ENCODE data around the gene CDC14A.

The CDC14A gene

DNA sequence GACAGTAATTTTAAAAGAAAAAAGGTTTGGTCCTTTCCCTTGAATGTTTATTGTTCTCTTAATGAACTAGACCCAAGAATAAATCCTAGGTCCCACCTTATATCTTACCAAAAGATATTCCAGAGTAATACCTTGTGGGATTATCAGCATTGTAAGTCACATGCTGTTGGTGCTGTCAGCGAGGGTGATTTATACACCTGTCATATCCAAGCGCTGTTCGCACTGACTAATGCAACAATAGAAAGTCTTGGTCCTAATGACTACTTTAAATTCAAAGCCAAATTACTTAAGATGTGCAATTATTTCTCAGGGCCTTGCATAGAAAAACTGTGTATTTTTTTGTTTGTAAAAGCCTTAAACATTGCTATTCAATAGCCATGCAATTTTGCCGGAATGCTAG lies 192.5 kb downstream of the CDC14A start:
- DNase-seq = no peak

DNA sequence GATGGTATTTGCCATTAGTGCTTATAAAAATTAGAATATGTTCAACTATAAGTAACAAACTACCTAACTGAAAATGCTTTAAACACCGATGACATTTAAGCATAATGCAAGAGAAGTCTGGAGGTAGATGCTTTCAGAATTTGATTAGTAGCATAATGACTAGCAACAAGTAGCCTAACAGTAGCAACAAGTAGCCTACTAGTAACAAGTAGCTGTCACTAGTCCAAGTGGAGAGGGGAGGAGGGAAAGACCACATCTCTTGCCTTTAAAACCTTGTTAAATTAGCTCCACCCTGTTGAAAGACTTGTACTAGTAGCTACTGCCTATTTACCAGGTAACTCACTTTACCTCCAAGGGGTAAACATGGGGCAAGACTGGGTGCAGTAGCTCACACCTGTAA lies 193.5 kb downstream of the CDC14A start:
- no peak for DNase-seq

DNA sequence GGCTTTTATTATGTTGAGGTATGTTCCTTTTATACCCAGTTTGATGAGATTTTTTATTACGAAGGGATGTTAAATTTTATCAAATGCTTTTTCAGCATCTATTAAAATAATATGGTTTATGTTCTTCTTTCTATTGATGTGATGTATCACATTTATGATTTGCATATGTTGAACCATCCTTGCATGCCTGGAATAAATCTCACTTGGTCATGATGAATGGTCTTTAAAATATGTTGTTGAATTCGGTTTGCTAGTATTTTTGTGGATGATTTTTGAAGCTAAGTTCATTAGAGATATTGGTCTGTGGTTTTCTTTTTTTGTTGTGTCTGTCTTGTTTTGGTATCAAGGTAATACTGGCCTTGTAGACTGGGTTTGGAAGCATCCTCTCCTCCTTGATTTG lies 199.7 kb downstream of the CDC14A start:
- no peak for DNase-seq

GRCh38 chr1:100552922-100553321 lies 200.6 kb downstream of the CDC14A start:
- DNase-seq = no peak

- no peak for DNase-seq
Observed at GRCh38 chr1:100556181-100556580, 203.9 kb downstream of the CDC14A start.

DNA sequence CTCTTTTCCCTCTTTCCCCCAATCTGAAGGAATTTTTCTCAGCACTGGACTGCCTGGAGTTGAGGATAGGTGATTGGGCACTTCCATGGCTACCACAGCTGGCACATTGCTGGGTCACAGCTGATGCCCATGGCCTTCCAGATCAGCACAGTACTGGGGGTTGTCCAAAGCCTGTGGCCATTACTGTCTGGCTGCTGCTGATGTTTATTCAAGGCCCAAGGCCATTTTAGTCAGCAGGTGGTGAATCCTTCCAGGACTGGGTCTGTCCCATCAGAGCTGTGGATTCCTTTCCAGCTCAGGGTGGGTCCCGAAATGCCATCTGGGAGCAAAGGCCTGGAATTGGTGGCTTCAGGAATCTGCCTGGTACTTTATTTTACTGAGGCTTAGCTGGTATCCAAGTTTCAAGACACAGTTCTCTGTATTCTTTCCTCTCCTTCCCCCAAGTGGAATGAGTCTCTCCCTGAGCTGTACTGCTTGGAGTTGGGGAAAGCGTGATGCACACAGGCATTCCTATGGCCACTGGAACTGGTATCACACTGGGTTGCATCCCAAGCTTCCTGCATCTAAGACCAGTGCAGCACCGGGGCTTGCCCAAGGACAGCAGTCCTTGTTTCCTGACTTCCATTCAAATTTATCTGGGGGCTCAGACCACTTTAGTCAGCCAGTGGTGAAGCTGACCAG lies 204.8 kb downstream of the CDC14A start:
- no peak for DNase-seq

- DNase-seq = no peak
Observed at GRCh38 chr1:100557606-100557953, 205.3 kb downstream of the CDC14A start.

DNA sequence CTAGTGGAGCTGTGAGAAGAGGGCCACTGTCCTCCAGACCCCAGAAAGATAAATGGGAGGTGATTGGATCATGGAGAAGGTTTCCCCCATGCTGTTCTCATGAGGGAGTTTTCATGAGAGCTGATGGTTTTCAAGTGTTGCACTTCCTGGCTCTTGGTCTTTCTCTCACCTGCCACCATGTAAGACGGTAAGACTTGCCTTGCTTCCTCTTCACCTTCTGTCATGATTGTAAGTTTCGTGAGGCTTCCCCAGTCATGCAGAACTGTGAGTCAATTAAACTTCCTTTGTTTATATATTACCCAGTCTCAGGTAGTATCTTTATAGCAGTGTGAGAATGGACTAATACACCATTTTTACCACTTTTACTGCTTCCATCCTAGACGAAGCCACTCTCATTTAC lies 213.2 kb downstream of the CDC14A start:
- no peak for DNase-seq

DNA sequence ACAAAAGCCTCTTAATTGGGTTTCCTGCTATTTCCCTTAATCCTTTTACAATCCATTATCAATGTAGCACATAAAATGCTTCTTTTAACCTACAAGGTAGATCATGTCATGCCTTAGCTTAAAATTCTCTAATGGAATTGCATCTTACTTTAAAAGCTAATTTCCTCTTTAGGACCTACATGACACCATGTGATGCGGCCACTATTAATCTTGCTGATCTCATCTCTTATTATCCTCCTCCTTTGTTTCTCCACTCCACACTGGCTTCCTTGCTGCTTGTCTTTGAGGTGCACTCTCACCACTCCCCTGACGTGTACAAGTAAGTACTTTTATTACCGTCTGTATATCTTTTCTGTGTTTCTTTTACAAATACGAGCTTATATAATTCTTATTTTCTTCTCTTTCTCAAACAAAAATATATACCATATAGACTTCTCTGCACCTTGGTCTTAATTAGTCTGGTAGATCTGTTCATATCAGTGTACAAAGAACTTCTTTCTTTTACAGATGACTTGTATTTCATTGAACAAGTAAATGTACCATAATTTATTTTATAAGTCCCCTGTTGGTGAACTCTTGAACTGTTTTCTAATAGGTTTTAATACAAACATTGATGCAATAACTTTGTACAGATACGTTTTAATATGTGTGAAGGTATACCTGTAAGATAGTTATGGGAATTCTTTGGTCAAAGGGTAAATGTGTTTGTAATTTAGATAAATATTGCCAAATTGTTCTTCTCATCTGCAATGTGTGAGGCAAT lies 213.8 kb downstream of the CDC14A start:
- DNase-seq = no peak

DNA sequence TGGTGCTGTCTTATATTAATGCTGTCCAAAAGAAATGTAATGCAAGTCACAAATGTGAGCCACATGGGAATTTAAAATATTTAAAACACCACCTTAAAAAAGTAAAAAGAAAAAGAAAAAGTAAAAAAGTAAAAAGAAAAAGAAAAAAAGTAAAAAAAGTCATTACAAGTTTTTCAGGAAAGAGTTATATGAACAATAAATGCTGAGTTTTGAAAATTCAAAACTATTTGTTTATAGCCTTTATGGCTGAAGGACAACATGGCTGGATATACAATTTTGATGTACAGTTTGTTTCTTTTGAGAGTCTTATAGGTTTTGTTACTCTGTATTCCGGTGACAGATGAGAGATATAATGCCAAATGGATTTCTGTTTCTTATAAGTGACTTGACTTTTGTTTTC lies 214.8 kb downstream of the CDC14A start:
- no peak for DNase-seq

All from stimulated activated CD4-positive, alpha-beta T cell treated with anti-CD3 and anti-CD28 coated beads, Interleukin-4, amount 100 ng/mL, for 4 hours (primary cell).